ENCODE data around the gene FGF22.
"Not testable (repeated sequence)": the region's sequence is repeated elsewhere in the genome, so short reads cannot be mapped to it uniquely, and the experiment has no call there.

FGF22 gene

DNA sequence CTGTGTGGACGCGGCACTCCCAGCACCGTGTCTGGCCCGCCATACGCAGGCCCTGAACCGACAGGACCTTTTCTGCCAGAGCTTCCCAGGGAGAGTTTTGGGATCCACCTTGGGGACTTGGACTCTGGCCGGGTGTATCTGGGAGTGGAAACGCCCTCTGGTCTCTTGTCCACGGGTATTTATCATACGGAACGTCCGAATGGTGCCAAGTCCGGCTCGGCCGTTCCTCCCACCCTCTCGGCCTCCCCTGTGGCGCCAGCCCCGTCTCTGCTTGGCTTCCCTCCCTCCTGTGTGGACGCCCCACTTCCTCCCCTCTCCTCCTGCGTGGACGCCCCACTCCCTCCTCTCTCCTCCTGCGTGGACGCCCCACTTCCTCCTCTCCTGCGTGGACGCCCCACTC lies 37.9 kb upstream of the FGF22 start:
- peaks cover 2% of the 10 kb centered on the region for H3K4me1 Mint-ChIP-seq
- H3K36me3 Mint-ChIP-seq, result peaks cover 4% of the 10 kb centered on the region
- H3K27ac Mint-ChIP-seq, result no peak overlapping the region

DNA sequence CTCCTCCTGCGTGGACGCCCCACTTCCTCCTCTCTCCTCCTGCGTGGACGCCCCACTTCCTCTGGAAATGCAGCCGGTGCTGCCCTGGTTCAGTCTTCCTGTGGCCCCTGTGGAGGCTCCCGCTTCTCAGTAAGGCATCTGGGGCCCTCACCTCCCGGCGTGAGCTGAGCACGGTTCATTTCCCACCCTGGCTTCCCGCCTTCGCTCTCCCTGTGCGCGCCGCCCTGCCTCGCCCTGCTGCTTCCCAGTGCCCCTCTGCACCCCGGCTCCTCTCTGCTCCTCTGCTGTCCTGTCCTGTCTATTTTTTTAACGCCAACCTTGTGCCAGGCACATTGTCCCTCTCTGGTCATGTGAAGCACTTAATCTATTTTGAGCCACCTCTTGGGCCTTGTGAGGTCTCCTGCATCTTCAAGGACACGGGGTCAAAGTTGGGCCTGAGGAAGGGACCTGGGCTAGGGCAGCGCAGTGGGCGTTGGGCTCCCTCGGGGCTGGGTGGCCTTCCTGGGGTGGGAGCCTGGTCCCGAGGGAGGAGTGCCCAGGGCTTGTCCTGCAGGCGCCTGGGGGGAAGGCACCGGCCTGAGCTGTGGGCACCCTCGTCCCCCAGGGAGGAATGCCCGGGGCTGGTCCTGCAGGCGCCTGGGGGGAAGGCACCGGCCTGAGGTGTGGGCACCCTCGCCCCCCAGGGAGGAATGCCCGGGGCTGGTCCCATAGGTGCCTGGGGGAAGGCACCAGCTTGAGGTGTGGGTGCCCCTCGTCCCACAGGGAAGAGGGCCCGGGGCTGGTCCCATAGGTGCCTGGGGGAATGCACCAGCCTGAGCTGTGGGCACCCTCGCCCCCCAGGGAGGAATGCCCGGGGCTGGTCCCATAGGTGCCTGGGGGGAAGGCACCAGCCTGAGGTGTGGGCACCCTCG lies 37.0 kb upstream of the FGF22 start:
- Mint-ChIP-seq H3K9me3 (peaks cover 4% of the 10 kb centered on the region), H3K4me1 (peaks cover 2% of the 10 kb centered on the region), H3K4me3 (no peak overlapping the region), H3K36me3 (peaks cover 4% of the 10 kb centered on the region), H3K27ac (no peak overlapping the region), H3K27me3 (peaks cover 4% of the 10 kb centered on the region)
- DNase-seq (ENCODE audit: low spot score in 2 of 2) (no peak), ATAC-seq (ENCODE audit: low read depth) (no peak)

More for the DNA sequence above, 37.9 kb upstream of the FGF22 start:
- no peak for DNase-seq (ENCODE audit: low spot score in 2 of 2)
- no peak for ATAC-seq (ENCODE audit: low read depth)
- H3K27me3 Mint-ChIP-seq, result peaks cover 4% of the 10 kb centered on the region
- peaks cover 4% of the 10 kb centered on the region for H3K9me3 Mint-ChIP-seq
- H3K4me3 Mint-ChIP-seq, result no peak overlapping the region

DNA sequence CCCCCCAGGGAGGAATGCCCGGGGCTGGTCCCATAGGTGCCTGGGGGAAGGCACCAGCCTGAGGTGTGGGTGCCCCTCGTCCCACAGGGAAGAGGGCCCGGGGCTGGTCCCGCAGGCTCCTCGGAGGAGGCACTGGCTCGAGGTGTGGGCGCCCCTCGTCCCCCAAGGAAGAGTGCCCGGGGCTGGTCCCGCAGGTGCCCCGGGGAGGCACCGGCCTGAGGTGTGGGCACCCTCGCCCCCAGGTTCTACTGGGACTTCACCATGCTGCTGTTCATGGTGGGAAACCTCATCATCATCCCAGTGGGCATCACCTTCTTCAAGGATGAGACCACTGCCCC lies 36.4 kb upstream of the FGF22 start:
- not testable (repeated sequence) for H3K9me3 Mint-ChIP-seq; H3K4me3 Mint-ChIP-seq; DNase-seq (ENCODE audit: low spot score in 2 of 2); H3K36me3 Mint-ChIP-seq; ATAC-seq (ENCODE audit: low read depth); H3K27me3 Mint-ChIP-seq; H3K4me1 Mint-ChIP-seq; H3K27ac Mint-ChIP-seq

GRCh38 chr19:603779-604178 lies 35.9 kb upstream of the FGF22 start:
- H3K9me3 Mint-ChIP-seq; H3K4me3 Mint-ChIP-seq; H3K4me1 Mint-ChIP-seq; H3K27me3 Mint-ChIP-seq; H3K36me3 Mint-ChIP-seq; DNase-seq (ENCODE audit: low spot score in 2 of 2); H3K27ac Mint-ChIP-seq: not testable (repeated sequence)
- ATAC-seq (ENCODE audit: low read depth), result peak; percentile 55

GRCh38 chr19:604355-604754 lies 35.3 kb upstream of the FGF22 start:
- Mint-ChIP-seq H3K4me3 (no peak overlapping the region), H3K27me3 (peaks cover 4% of the 10 kb centered on the region), H3K4me1 (peaks cover 2% of the 10 kb centered on the region), H3K36me3 (peaks cover 4% of the 10 kb centered on the region), H3K9me3 (peaks cover 4% of the 10 kb centered on the region), H3K27ac (no peak overlapping the region)
- no peak for DNase-seq (ENCODE audit: low spot score in 2 of 2)
- ATAC-seq (ENCODE audit: low read depth), result peak; percentile 79

DNA sequence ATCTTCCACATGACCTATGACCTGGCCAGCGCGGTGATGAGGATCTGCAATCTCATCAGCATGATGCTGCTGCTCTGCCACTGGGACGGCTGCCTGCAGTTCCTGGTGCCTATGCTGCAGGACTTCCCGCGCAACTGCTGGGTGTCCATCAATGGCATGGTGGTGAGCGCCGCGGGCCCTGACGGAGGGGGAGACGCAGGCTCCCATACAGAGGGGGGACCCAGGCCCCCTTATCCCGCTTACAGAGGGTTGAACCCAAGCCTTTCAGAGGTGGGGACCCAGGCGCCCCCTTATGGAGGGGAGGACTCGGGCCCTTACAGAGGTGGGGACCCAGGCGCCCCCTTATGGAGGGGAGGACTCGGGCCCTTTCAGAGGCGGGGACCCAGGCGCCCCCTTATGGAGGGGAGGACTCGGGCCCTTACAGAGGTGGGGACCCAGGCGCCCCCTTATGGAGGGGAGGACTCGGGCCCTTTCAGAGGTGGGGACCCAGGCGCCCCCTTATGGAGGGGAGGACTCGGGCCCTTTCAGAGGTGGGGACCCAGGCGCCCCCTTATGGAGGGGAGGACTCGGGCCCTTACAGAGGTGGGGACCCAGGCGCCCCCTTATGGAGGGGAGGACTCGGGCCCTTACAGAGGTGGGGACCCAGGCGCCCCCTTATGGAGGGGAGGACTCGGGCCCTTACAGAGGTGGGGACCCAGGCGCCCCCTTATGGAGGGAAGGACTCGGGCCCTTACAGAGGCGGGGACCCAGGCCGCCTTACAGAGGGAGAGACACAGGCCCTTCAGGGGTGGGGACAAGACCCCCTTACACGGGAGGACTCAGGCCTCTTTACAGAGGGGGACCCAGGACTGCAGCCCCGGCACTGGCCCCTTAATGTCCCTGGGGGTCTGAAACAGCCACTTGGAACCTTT lies 34.4 kb upstream of the FGF22 start:
- not testable (repeated sequence) for H3K9me3 Mint-ChIP-seq; H3K27ac Mint-ChIP-seq; H3K4me1 Mint-ChIP-seq; ATAC-seq (ENCODE audit: low read depth); H3K27me3 Mint-ChIP-seq; H3K4me3 Mint-ChIP-seq; DNase-seq (ENCODE audit: low spot score in 2 of 2); H3K36me3 Mint-ChIP-seq

- ATAC-seq (ENCODE audit: low read depth) (no peak), DNase-seq (ENCODE audit: low spot score in 2 of 2) (no peak)
- Mint-ChIP-seq H3K27me3 (peaks cover under 1% of the 10 kb centered on the region), H3K36me3 (peaks cover under 1% of the 10 kb centered on the region), H3K27ac (no peak overlapping the region), H3K9me3 (peaks cover under 1% of the 10 kb centered on the region), H3K4me3 (no peak overlapping the region), H3K4me1 (peaks cover 11% of the 10 kb centered on the region)
Observed at GRCh38 chr19:607301-608154, 32.2 kb upstream of the FGF22 start.

DNA sequence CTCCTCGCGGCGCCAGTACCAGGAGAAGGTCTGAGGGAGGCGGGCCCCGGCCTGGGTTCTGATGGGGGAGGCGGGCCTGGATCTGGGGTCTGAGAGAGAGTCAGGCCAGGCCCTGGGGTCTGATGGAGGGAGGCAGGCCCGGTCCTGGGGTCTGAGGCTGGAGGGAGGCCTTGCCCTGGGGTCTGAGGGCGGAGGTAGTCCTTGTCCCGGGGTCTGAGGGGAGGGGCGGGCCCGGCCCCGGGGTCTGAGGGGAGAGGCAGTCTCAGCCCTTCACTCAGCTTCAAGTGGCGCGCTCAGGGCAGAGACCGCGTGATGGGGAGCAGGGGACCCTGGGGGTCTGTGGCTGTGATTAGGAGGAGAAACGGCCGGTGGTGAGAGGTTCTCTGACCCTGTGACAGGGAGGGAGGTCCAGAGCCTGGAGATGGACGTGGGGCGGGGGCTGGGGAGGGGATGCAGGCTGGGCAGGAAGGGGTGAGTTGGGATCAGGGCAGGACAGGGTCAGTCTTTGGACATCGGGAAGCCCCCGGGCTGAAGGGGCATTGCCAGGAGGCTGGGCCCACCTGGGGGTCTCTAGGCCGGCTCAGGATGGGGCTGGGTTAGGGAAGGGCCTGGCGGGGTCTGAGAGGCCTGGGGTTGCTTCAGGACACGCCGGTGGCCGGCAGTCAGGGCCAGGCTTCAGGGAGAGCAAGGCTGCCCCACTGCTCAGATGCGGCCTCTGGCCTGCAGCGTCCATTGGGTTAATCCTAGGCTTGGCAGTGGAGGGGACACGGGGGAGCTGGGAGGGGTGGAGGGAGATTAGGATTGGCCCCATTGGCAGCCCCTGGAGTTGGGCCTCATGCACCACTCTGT lies 31.3 kb upstream of the FGF22 start:
- H3K27ac Mint-ChIP-seq, result no peak overlapping the region
- H3K4me1 Mint-ChIP-seq, result peaks cover 10% of the 10 kb centered on the region
- no peak overlapping the region for H3K4me3 Mint-ChIP-seq
- H3K27me3 Mint-ChIP-seq, result peaks cover 2% of the 10 kb centered on the region
- H3K36me3 Mint-ChIP-seq, result peaks cover 2% of the 10 kb centered on the region
- no peaks in the 10 kb centered on the region for H3K9me3 Mint-ChIP-seq
- ATAC-seq (ENCODE audit: low read depth) (no peak), DNase-seq (ENCODE audit: low spot score in 2 of 2) (no peak)

DNA sequence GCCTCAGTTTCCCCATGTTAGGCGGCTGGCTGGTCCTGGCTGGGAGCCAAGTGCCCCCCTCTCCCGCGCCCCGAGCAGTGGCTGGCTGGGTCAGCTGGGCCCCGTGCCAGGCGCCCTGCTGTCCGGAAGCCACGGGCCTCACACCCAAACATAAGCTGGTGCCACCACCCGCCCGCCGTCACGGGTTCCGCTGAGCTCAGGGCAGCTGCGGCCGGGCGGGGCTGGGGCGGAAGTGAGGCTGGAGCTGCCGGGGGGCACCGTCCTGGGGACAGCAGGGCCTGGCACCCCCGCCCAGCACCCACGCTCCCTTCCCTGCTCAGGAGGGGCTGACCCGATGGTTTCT lies 30.7 kb upstream of the FGF22 start:
- H3K27ac Mint-ChIP-seq, result no peak overlapping the region
- peaks cover 2% of the 10 kb centered on the region for H3K27me3 Mint-ChIP-seq
- H3K4me3 Mint-ChIP-seq, result no peak overlapping the region
- H3K36me3 Mint-ChIP-seq, result peaks cover 2% of the 10 kb centered on the region
- peaks cover 10% of the 10 kb centered on the region for H3K4me1 Mint-ChIP-seq
- no peaks in the 10 kb centered on the region for H3K9me3 Mint-ChIP-seq
- DNase-seq (ENCODE audit: low spot score in 2 of 2) (no peak), ATAC-seq (ENCODE audit: low read depth) (no peak)

DNA sequence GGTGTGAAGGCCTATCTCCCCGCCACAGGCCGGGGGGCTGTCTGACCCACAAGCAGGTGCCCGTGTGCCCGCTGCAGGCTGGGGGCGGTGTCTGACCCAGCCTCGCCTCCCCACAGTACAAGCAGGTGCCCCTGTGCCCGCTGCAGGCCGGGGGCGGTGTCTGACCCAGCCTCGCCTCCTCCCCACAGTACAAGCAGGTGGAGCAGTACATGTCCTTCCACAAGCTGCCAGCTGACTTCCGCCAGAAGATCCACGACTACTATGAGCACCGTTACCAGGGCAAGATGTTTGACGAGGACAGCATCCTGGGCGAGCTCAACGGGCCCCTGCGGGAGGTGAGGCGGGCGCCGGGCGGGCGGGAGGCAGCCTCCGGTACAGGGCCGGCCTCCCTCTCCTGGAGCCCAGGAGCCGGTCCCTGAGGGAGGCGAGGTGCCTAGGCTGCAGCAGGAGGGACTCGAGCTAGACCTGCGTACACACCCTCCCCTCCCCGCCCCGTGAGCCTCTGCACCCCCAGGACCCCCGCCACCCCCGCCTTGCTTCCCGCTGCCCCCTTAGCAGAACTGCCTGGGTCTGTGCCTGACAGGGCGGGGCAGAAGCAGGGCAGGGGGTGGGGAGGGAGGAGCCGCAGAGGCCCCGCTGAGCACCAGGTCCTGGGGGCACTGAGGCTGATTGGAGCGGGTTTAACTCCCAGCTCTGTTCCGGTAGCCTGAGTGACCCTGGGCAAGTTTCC lies 29.4 kb upstream of the FGF22 start:
- H3K27ac Mint-ChIP-seq, result peak overlapping the region; percentile 58
- peak; percentile 65 for ATAC-seq (ENCODE audit: low read depth)
- H3K36me3 Mint-ChIP-seq, result peaks cover 7% of the 10 kb centered on the region
- H3K4me1 Mint-ChIP-seq, result peaks cover 10% of the 10 kb centered on the region
- H3K27me3 Mint-ChIP-seq, result peaks cover 2% of the 10 kb centered on the region
- no peaks in the 10 kb centered on the region for H3K9me3 Mint-ChIP-seq
- H3K4me3 Mint-ChIP-seq, result peak overlapping the region; percentile 93
- no peak for DNase-seq (ENCODE audit: low spot score in 2 of 2)

GRCh38 chr19:610801-611480 lies 28.7 kb upstream of the FGF22 start:
- Mint-ChIP-seq H3K27ac (peak overlapping the region; percentile 58), H3K36me3 (peaks cover 7% of the 10 kb centered on the region), H3K4me3 (peak overlapping the region; percentile 93), H3K9me3 (no peaks in the 10 kb centered on the region), H3K27me3 (peaks cover 2% of the 10 kb centered on the region), H3K4me1 (peaks cover 10% of the 10 kb centered on the region)
- ATAC-seq (ENCODE audit: low read depth), result peak; percentile 52
- no peak for DNase-seq (ENCODE audit: low spot score in 2 of 2)

- Mint-ChIP-seq H3K9me3 (no peaks in the 10 kb centered on the region), H3K4me1 (peaks cover 10% of the 10 kb centered on the region), H3K27me3 (peaks cover 2% of the 10 kb centered on the region), H3K36me3 (peaks cover 7% of the 10 kb centered on the region), H3K4me3 (peak overlapping the region; percentile 67), H3K27ac (peak overlapping the region; percentile 24)
- ATAC-seq (ENCODE audit: low read depth), result no peak
- no peak for DNase-seq (ENCODE audit: low spot score in 2 of 2)
Observed at GRCh38 chr19:611481-611868, 28.2 kb upstream of the FGF22 start.

Measured in memory B cell (primary cell).